Measurements from ENCODE around the gene FNDC10. TPM values are rescaled to one million over a fixed set of nuclear protein-coding genes. Genes with fewer than 3 reads are reported as not detected.
"Not testable (repeated sequence)": the region's sequence is repeated elsewhere in the genome, so short reads cannot be mapped to it uniquely, and the experiment has no call there.

The FNDC10 gene
- total RNA-seq, 1 donor from 2014 or later = 8.8 TPM

GRCh38 chr1:1599030-1599934 is 653 bp downstream of the FNDC10 start:
- intact Hi-C loops (cut with micrococcal nuclease) = no loop called here

- intact Hi-C loops (cut with micrococcal nuclease) = no loop called here
Measured at GRCh38 chr1:1598720-1599029, 1.3 kb downstream of the FNDC10 start.

GRCh38 chr1:1598051-1598719 is 1.8 kb downstream of the FNDC10 start:
- intact Hi-C loops (cut with micrococcal nuclease) = no loop called here

- intact Hi-C loops (cut with micrococcal nuclease) = no loop called here
Measured at GRCh38 chr1:1597275-1597930, 2.5 kb downstream of the FNDC10 start.

GRCh38 chr1:1596493-1597274 is 3.3 kb downstream of the FNDC10 start:
- intact Hi-C loops (cut with micrococcal nuclease) = no loop called here

GRCh38 chr1:1595341-1595740 is 4.6 kb downstream of the FNDC10 start:
- intact Hi-C loops (cut with micrococcal nuclease) = not testable (repeated sequence)

- intact Hi-C loops (cut with micrococcal nuclease) = no loop called here
Measured at GRCh38 chr1:1594602-1595260, 5.2 kb downstream of the FNDC10 start.

- intact Hi-C loops (cut with micrococcal nuclease) = no loop called here
Measured at GRCh38 chr1:1593834-1594601, 5.9 kb downstream of the FNDC10 start.

- intact Hi-C loops (cut with micrococcal nuclease) = no loop called here
Measured at GRCh38 chr1:1591452-1591851, 8.5 kb downstream of the FNDC10 start.

GRCh38 chr1:1583347-1584010 is 16.5 kb downstream of the FNDC10 start:
- intact Hi-C loops (cut with micrococcal nuclease) = no loop called here

- intact Hi-C loops (cut with micrococcal nuclease) = no loop called here
Measured at GRCh38 chr1:1582585-1583346, 17.2 kb downstream of the FNDC10 start.

GRCh38 chr1:1578371-1578940 is 21.5 kb downstream of the FNDC10 start:
- intact Hi-C loops (cut with micrococcal nuclease) = loop anchor here (10.0 kb wide), 1 partner anchor 146 kb away; the partner anchor contains the start of gene CDK11A

- intact Hi-C loops (cut with micrococcal nuclease) = loop anchor here (10.0 kb wide), 1 partner anchor 147 kb away; the partner anchor contains the start of gene CDK11A
Measured at GRCh38 chr1:1577367-1578011, 22.4 kb downstream of the FNDC10 start.

GRCh38 chr1:1574721-1575537 is 25.0 kb downstream of the FNDC10 start, which contains the start of gene SSU72:
Gene SSU72 (minus strand): TSS chr1:1574863. CDS start chr1:1574557, 306 bp downstream.
- intact Hi-C loops (cut with micrococcal nuclease) = loop anchor here (1.0 to 10.0 kb wide), 8 partner anchors 40 to 200 kb away; partner anchors contain the start of genes ATAD3B, AURKAIP1, CDK11A and CDK11B

GRCh38 chr1:1573843-1574720 is 25.9 kb downstream of the FNDC10 start:
- intact Hi-C loops (cut with micrococcal nuclease) = loop anchor here (1.0 to 10.0 kb wide), 6 partner anchors 41 to 167 kb away; partner anchors contain the start of genes CDK11A, CDK11B, MIB2 and MRPL20

GRCh38 chr1:1569341-1569740 is 30.6 kb downstream of the FNDC10 start:
- intact Hi-C loops (cut with micrococcal nuclease) = no loop called here

All from T-helper 1 cell treated with Interleukin-12 subunit alpha and Interleukin-12 subunit beta and Interleukin-4 antibody, amounts not matched to agents 30 ng/mL and 1 ng/mL, for 36 hours (primary cell).